Lower leg skin (tissue), 3 donors: ENCODE results near the gene MFSD8.

Source experiments
- POLR2A ChIP-seq, 2 donors: fragments of 450-650 bp; IDR thresholded peaks; one replicate each; pipeline ENCODE4 v1.6.1; 2016 to 2017; ENCODE audit warnings: antibody characterized with exemption in 2 of 2, mild to moderate bottlenecking in 1 of 2, moderate library complexity in 1 of 2
- TF ChIP-seq, protein P1 (sequence below), 3 donors: fragments of 450-650 bp; IDR thresholded peaks; one replicate each; pipeline ENCODE4 v1.5.1; 2016; ENCODE audit warnings: antibody characterized with exemption in 3 of 3, mild to moderate bottlenecking in 3 of 3, moderate library complexity in 2 of 3

DNA sequence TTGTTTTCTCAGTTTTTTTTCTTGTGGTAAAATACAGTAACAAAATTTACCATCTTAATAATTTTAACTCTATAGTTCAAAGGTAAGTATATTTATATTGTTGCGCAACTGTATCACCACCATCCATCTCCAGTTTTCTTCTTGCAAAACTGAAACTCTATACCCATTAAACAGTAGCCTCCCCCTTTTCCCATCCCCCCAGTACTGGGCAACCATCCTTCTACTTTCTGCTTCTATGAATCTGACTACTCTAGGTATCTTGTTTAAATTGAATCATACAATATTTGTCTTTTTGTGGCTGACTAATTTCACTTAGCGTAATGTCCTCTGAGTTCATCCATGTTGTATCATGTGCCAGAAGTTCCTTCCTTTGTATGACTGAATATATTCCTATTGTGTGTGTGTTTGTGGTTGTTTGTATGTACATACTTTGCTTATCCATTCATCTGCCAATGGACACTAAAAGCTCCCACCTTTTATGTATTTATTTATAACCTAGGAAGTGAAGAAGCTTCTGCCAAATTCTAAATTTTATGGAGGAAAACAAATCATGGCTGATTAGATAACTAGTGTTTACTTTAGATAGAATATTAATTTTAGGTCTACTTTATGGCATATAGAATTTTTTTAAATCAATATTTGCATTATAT lies 10.3 kb upstream of the MFSD8 start:
- TF ChIP-seq, protein P1, sequence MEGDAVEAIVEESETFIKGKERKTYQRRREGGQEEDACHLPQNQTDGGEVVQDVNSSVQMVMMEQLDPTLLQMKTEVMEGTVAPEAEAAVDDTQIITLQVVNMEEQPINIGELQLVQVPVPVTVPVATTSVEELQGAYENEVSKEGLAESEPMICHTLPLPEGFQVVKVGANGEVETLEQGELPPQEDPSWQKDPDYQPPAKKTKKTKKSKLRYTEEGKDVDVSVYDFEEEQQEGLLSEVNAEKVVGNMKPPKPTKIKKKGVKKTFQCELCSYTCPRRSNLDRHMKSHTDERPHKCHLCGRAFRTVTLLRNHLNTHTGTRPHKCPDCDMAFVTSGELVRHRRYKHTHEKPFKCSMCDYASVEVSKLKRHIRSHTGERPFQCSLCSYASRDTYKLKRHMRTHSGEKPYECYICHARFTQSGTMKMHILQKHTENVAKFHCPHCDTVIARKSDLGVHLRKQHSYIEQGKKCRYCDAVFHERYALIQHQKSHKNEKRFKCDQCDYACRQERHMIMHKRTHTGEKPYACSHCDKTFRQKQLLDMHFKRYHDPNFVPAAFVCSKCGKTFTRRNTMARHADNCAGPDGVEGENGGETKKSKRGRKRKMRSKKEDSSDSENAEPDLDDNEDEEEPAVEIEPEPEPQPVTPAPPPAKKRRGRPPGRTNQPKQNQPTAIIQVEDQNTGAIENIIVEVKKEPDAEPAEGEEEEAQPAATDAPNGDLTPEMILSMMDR (IDR thresholded peaks at IDR 0.05) = no peak
- no peak for TF ChIP-seq POLR2A (IDR thresholded peaks at IDR 0.05)
